Left lobe of liver (tissue), 2 donors: Measurements from ENCODE around the gene AQP7. TPM values are rescaled to one million over a fixed set of nuclear protein-coding genes. Genes with fewer than 3 reads are reported as not detected.
"Not testable (repeated sequence)": the region's sequence is repeated elsewhere in the genome, so short reads cannot be mapped to it uniquely, and the experiment has no call there.

ENCODE experiments used
- ATAC-seq: fragments of 200-7000 bp; cut with Tn5 transposase; one replicate; pipeline ENCODE4 v1.9.1; 2020; ENCODE audit warnings: mild to moderate bottlenecking, moderate library complexity
- DNase-seq: peaks from one replicate; pipeline ENCODE4 v3.0.0-alpha.2; 2020; ENCODE audit warnings: low spot score
- total RNA-seq: library from RNA; stranded (reverse); gene quantifications from one replicate; pipeline ENCODE4 v1.2.1, GENCODE V29; 2021
- donor health status: DM: no; HTN: no; CAD: no; lungs with moderate emphysema.
- donor health status: DM: no; HTN: yes; CAD: no.

The AQP7 gene
- total RNA-seq: 30.7 TPM

DNA sequence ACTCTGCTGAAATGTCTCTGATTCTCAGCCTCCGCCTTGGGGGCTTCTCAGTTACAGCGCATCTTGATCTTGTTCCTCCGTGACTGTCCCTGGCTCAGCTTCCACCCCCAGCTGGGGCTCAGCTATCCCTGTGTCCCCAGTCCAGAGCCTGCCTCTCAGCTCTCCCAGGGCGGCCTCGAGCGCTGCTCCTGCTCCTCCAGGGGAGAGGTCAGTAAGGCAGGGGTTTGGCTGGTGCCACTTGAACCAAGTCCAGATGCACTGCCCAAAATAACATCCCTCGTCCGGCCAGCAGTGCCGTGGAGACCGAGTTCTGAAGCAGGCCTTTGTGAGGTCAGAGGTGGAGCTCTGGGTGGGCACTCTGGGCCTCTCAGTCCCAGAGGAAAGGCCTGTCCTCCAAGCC is at the start of gene AQP7:
AQP7 (minus strand) TSS at position 198 of the 400 bp plus-strand sequence. CDS start 1,306 bp downstream, outside the sequence.
- not testable (repeated sequence) for ATAC-seq, DNase-seq

DNA sequence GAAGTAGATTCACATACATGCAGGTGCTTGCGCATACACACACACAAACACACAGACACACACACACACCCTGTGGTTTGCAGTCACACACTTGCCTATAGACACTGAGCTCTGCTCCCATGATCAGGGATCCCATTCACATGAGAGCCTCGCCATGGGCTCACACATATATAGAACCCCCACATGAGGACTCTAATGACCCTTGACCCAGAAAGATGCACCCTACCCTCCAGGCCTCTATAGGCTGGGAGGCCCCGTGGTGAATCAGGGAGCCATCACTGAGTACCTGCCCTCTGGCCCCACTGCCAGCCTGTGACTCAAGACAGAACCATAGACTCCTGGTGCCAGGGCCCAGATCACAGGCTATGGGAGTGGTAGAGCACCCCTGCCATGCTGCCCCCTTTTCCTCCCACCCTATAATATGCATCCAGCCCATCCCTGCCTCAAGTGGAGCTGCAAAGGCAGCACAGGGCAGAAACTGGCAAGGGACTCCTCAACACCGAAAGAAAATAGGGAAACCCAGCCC is 48.3 kb upstream of the AQP7 start:
- DNase-seq (no peak), ATAC-seq (no peak)

DNA sequence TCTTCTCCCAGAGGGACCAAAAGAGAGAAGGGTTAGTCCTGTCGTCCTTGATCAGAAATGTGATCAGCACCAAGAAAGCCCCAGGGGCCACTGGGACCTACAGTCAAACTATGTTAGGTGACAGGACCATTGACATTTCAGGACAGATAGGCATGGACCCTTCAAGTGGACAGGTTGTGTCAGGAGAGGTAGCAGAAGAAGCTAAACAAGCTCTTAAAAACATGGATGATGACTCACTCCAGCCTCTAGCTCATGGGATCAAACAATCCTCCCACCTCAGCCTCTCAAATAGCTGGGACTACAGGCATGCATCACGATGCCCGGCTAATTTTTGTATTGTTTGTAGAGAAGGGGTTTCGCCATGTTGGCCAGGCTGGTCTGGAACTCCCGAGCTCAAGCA is 47.3 kb upstream of the AQP7 start:
- ATAC-seq (no peak), DNase-seq (no peak)

DNA sequence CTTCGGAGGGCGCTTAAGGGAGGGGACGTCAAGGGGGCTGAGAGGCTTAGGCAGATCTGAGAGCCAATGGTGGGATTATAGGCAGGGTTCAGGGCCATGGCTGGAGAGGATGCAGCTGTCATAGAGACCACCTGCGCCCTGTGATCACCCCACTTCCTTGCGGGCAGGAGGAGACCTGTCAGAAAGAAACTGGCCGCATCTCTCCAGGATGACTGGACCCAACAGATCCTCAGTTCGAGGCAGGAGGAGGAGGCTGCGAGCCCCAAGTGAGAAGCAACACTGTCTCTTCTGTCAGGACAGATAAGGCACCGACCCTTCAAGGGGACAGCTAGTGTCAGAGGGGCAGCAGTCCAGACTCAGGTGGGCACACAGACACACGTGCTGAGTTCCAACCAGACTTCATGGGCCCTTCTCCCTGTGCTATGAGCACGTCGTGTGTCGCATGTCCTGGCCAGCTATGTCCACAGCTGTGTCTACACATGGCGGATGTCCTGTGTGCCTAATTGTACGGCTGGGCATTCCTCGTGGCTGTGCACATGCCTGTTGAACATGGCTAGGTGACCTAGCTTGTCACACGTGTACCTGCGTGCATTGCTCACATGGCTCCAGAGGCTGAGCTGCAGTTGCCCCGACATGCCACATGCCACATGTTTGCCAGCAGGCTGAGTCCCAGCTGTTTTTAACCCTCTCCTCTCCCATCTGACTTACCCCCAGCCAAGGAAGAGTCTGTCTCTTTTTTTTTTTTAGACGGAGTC is 45.6 kb upstream of the AQP7 start:
- ATAC-seq: peak; percentile 7

GRCh38 chr9:33446946-33447798 is 44.8 kb upstream of the AQP7 start, which contains the start of gene AQP3:
TSS of gene AQP3 (minus strand) at chr9:33447593. CDS start at chr9:33447530, 63 bp downstream.
- peak; percentile 94 for DNase-seq
- ATAC-seq: peak; percentile 80

More for the DNA sequence above, 45.6 kb upstream of the AQP7 start:
- peak; percentile 70 for DNase-seq

GRCh38 chr9:33446240-33446945 is 44.0 kb upstream of the AQP7 start:
- ATAC-seq: peak; percentile 67
- DNase-seq: no peak

GRCh38 chr9:33445389-33446239 is 43.2 kb upstream of the AQP7 start:
- DNase-seq (peak; percentile 80), ATAC-seq (peak; percentile 28)

DNA sequence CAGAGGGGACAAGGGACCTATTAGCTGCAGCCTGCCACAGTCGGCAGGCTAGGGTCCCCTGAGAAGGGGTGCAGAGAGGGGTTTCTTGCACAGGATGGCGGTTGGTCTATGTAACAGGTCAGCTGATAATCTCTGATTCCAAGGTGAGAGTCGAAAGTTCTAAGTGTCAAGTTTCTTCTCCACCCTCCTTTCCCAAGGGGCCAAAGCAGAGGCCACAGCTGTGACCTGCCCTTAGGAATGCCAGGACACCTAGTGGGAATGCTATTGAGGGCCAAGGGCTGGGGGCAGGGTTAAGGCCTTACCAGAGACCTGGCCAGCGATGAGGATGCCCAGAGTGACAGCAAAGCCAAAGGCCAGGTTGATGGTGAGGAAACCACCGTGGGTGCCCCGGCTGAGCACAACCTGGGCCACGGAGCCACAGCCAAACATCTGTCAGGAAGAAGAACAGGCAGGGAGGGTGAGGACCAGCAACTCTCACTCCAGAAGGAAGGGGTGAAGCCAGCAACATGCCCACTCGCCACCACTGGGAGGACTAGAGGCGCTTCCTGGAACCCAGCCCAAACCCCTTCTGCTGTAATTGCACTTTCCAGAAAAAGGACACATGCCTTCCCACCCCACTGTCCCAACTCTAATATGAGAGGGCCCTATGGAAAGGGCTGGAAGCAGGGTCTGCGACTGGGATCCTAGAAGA is 41.2 kb upstream of the AQP7 start:
- no peak for DNase-seq
- no peak for ATAC-seq

GRCh38 chr9:33443047-33443446 is 40.7 kb upstream of the AQP7 start:
- DNase-seq (no peak), ATAC-seq (no peak)

DNA sequence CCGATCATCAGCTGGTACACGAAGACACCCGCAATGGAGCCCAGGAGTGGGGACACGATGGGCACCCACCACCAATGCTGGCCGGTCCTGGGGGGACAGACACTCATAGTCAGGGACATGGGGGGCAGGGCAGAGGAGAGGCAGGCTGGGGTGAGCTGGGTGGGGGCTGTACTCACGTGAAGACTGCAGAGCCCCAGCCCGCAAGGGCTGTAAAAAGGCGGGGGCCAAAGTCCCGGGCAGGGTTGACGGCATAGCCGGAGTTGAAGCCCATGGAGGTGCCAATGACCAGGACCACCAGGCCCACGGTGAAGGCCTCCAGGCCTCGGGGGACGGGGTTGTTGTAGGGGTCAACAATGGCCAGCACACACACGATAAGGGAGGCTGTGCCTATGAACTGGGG is 39.8 kb upstream of the AQP7 start:
- no peak for ATAC-seq
- no peak for DNase-seq

DNA sequence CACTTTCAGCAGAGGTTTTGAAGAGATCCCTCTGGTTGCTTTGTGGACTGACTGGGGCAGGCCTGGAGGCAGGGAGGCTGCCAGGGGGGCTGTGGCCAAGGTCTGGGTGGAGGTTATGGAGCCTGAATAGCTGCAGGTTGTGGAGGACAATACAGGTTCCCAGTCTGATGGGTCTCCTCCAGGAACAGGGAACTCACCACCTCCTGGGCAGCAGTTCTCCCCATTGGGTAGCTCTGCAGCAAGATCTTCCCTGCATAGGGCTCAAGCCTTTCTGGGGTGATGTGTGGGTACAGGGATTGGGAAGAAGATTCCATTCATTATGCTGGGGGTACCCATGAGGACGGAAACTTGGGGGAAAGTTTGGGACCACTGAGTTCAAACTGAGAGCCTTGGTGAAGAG is 38.2 kb upstream of the AQP7 start:
- DNase-seq (no peak), ATAC-seq (no peak)

GRCh38 chr9:33440204-33440603 is 37.8 kb upstream of the AQP7 start:
- DNase-seq (no peak), ATAC-seq (no peak)

- DNase-seq (no peak), ATAC-seq (no peak)
Measured at GRCh38 chr9:33439731-33440130, 37.4 kb upstream of the AQP7 start.

GRCh38 chr9:33438926-33439680 is 36.7 kb upstream of the AQP7 start:
- ATAC-seq: no peak
- DNase-seq: no peak

DNA sequence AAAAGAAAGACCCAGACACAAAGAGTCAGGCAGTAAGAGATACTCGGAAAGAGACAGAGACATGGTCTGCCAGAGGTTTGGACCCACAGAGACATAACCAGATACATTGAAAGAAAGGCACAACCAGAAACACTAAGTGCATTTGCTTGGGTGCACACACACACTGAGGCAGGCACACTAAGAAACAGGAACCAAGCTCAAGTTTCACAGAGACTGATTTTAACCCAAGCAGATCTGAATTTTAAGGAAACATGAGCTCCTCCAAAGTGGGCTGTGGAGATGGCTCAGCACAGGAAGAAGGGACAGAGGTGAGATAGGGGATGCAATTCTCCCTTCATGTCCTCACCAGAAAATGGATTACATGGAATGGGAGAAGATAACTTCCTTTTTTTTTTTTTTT is 35.5 kb upstream of the AQP7 start:
- DNase-seq (no peak), ATAC-seq (no peak)

DNA sequence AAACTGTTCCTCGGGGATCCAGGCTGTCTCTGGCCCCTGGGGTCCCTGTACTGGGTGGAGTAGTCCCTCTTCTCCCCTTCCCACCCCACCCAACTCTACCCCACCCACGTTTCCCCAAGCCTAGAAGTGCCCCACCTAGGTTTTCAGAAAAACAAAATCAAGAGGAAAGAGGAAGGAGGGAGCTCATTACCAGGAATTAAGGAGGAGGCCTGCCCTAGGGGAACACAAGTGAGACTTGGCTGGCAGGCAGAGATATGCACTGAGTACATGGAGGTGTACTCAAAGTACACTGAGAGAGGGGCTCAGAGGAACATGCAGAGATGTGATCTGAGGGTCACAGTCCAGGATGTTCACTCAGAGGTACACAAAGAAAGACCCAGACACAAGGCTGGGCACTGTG is 34.8 kb upstream of the AQP7 start:
- DNase-seq (no peak), ATAC-seq (no peak)

GRCh38 chr9:33436445-33436844 is 34.1 kb upstream of the AQP7 start:
- ATAC-seq (no peak), DNase-seq (no peak)

DNA sequence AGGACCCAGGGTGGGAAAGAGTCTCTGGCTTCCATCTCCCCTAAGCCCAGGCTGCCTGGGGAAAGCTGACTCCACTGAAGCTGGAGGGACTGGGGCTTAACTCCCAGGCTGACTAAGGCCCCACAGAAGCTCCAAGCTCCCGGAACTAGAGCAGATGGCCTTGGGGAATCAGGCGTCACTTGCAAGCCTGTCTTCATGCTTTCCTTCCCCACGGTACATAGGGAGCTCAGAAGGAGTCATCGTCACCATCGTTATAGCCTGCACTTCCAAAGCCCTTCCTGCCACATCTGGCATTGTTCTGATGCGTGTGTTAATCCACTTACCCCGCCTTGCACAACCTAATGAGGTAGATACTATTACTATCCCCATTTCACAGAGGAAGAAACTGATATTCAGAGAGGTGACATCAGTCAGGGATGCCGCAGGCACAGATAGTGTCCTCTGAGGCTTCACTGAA is 33.5 kb upstream of the AQP7 start:
- ATAC-seq (no peak), DNase-seq (no peak)
